HEK293 (cell line): Measurements from ENCODE around the gene KRT15.

Experiments
- CTCF ChIP-seq: fragments of 450-650 bp; formaldehyde crosslinking; IDR thresholded peaks from 2 replicates; pipeline ENCODE4 v1.5.1; 2016; ENCODE audit warnings: missing biosample characterization, missing genetic modification characterization
- YY1 ChIP-seq: fragments of 450-650 bp; formaldehyde crosslinking; IDR thresholded peaks from 2 replicates; pipeline ENCODE4 v1.5.1; 2018; ENCODE audit warnings: missing biosample characterization, missing genetic modification characterization
- ZNF10 ChIP-seq: fragments of 450-650 bp; formaldehyde crosslinking; IDR thresholded peaks from 2 replicates; pipeline ENCODE4 v1.5.1; 2017; ENCODE audit warnings: missing biosample characterization, missing genetic modification characterization
- ZNF274 ChIP-seq, 2 experiments: fragments of 200-500 bp in 1 of 2; fragments of 450-650 bp in 1 of 2; sonication (Bioruptor generic) in 1 of 2; formaldehyde crosslinking in 1 of 2; IDR thresholded peaks; 2 replicates each; pipeline versions ENCODE4 v1.5.1 to v1.6.1; 2014 to 2016; ENCODE audit warnings: borderline replicate concordance in 1 of 2, inconsistent platforms in 1 of 2, low read length in 1 of 2, missing biosample characterization in 1 of 2, missing genetic modification characterization in 1 of 2
- ZNF341 ChIP-seq: fragments of 450-650 bp; formaldehyde crosslinking; IDR thresholded peaks from 2 replicates; pipeline ENCODE4; 2016; ENCODE audit warnings: low read depth, missing biosample characterization, missing genetic modification characterization
- ZNF521 ChIP-seq: fragments of 450-650 bp; formaldehyde crosslinking; IDR thresholded peaks from 2 replicates; pipeline ENCODE4 v1.5.1; 2017; ENCODE audit warnings: missing biosample characterization, mild to moderate bottlenecking, missing genetic modification characterization
- ZNF530 ChIP-seq: fragments of 450-650 bp; formaldehyde crosslinking; IDR thresholded peaks from 2 replicates; pipeline ENCODE4 v1.5.1; 2016; ENCODE audit warnings: low read depth, missing biosample characterization, missing genetic modification characterization

DNA sequence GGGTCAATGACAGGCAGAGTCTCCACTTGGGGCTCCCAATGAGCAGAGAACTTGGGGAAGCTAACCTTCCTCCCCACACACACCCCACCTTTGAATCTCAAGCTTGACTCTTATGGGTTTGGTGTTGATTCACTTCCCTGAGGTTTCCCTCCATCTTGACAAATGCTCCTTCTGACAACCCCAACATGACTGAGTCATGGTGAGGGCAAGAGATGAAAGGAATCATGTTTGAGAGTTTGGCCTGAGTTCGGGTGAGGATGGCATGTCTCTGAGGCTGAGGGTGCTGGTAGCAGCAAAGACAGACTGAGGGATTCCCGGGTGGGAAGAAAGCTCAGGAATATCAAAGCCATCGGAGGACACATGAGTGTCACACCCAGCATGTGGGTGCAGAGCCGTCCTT is 34.5 kb upstream of the KRT15 start:
- TF ChIP-seq ZNF274 (IDR thresholded peaks at IDR 0.05; ENCODE audit: low read length) (no peak), ZNF274 (tag by site-specific recombination; IDR thresholded peaks at IDR 0.05; ENCODE audit: borderline replicate concordance) (no peak), ZNF10 (tag by site-specific recombination) (no peak), YY1 (no peak), CTCF (tag by site-specific recombination) (no peak), ZNF521 (tag by site-specific recombination) (no peak), ZNF341 (tag by site-specific recombination) (no peak), ZNF530 (tag by site-specific recombination) (no peak)
